Tibial artery (tissue), 4 donors: ENCODE results near the gene SORBS2.

ENCODE experiments used
- DNase-seq, 2 donors: peaks; one replicate each; pipeline ENCODE4 v3.0.0-alpha.2; 2019
- H3K27ac ChIP-seq, 2 donors: fragments of 200-600 bp; sonication (generic) in 1 of 2; 1 replicate in 1 of 2; 2 replicates in 1 of 2; pipeline ENCODE4 v1.5.1; 2018 to 2019; ENCODE audit warnings: mild to moderate bottlenecking in 1 of 2
- H3K27me3 ChIP-seq, 2 donors: fragments of 200-600 bp; sonication (generic) in 1 of 2; one replicate each; pipeline versions ENCODE4 v1.5.1 to v1.6.0; 2016 to 2019
- H3K36me3 ChIP-seq, 3 donors: fragments of 200-600 bp; sonication (generic) in 2 of 3; one replicate each; pipeline ENCODE4 v1.5.1; 2016 to 2019; ENCODE audit warnings: mild to moderate bottlenecking in 2 of 3
- H3K4me1 ChIP-seq, 4 donors: fragments of 200-600 bp; sonication (generic) in 2 of 4; 1 replicate in 3 of 4; 2 replicates in 1 of 4; pipeline ENCODE4 v1.5.1; 2016 to 2019
- H3K4me3 ChIP-seq, 2 donors: fragments of 200-600 bp; sonication (generic) in 1 of 2; 1 replicate in 1 of 2; 2 replicates in 1 of 2; pipeline ENCODE4 v1.5.1; 2018 to 2019; ENCODE audit warnings: mild to moderate bottlenecking in 2 of 2
- H3K9me3 ChIP-seq, 3 donors: fragments of 200-600 bp; sonication (generic) in 1 of 3; one replicate each; pipeline ENCODE4 v1.5.1; 2016 to 2019
- CTCF ChIP-seq, 2 experiments: fragments of 200-600 bp in 1 of 2; fragments of 450-650 bp in 1 of 2; IDR thresholded peaks; one replicate each; pipeline ENCODE4 v1.5.1; 2017 to 2019; ENCODE audit warnings: antibody characterized with exemption in 2 of 2, mild to moderate bottlenecking in 1 of 2, moderate library complexity in 1 of 2
- intact Hi-C: fragments of 100-400 bp; cut with DNase I; formaldehyde crosslinking; loops from one replicate; pipeline ENCODE4 v1.15.0; 2023; ENCODE audit warnings: low total_unique reads

Gene SORBS2

GRCh38 chr4:185660340-185660739, 151.7 kb downstream of the SORBS2 start:
- Histone ChIP-seq H3K4me3 (no peak overlapping the region), H3K27ac (peak overlapping the region in 1 of 2 donors; percentile 53), H3K27me3 (no peaks in the 10 kb centered on the region), H3K4me1 (peaks cover 0 to 38% (median 6%) of the 10 kb centered on the region in 4 donors), H3K36me3 (peaks cover 11 to 28% (median 25%) of the 10 kb centered on the region in 3 donors), H3K9me3 (no peaks in the 10 kb centered on the region)
- intact Hi-C loops = no loop called here
- no peak for DNase-seq
- TF ChIP-seq CTCF (IDR thresholded peaks at IDR 0.05) = no peak

GRCh38 chr4:185657699-185658098, 154.3 kb downstream of the SORBS2 start:
- H3K36me3 ChIP-seq = peaks cover 11 to 29% (median 26%) of the 10 kb centered on the region in 3 donors
- intact Hi-C loops = loop anchor here (10.0 kb wide), 2 partner anchors 77 to 117 kb away; no protein-coding TSS in a partner anchor
- H3K27me3 ChIP-seq = no peaks in the 10 kb centered on the region
- H3K9me3 ChIP-seq = no peaks in the 10 kb centered on the region
- no peak for TF ChIP-seq CTCF (IDR thresholded peaks at IDR 0.05)
- peaks cover 0 to 38% (median 6%) of the 10 kb centered on the region in 4 donors for H3K4me1 ChIP-seq
- DNase-seq = no peak
- peak overlapping the region; percentile 67 to 69 for H3K4me3 ChIP-seq
- H3K27ac ChIP-seq = peak overlapping the region; percentile 89

- peak overlapping the region; percentile 67 to 69 for H3K4me3 ChIP-seq
- no peaks in the 10 kb centered on the region for H3K9me3 ChIP-seq
- TF ChIP-seq CTCF (IDR thresholded peaks at IDR 0.05) = no peak
- peak overlapping the region; percentile 89 for H3K27ac ChIP-seq
- H3K36me3 ChIP-seq = peaks cover 12 to 29% (median 27%) of the 10 kb centered on the region in 3 donors
- DNase-seq = no peak
- peaks cover 0 to 37% (median 7%) of the 10 kb centered on the region in 4 donors for H3K4me1 ChIP-seq
- no peaks in the 10 kb centered on the region for H3K27me3 ChIP-seq
- intact Hi-C loops = loop anchor here (10.0 kb wide), 2 partner anchors 78 to 118 kb away; no protein-coding TSS in a partner anchor
These were observed 154.8 kb downstream of the SORBS2 start for GRCh38 chr4:185657183-185657582.

- intact Hi-C loops = loop anchor here (10.0 kb wide), 2 partner anchors 78 to 118 kb away; no protein-coding TSS in a partner anchor
- Histone ChIP-seq H3K4me3 (peak overlapping the region; percentile 67 to 69), H3K4me1 (peaks cover 0 to 37% (median 6%) of the 10 kb centered on the region in 4 donors), H3K27ac (peak overlapping the region; percentile 89), H3K27me3 (no peaks in the 10 kb centered on the region), H3K36me3 (peaks cover 9 to 29% (median 28%) of the 10 kb centered on the region in 3 donors), H3K9me3 (no peaks in the 10 kb centered on the region)
- TF ChIP-seq CTCF (IDR thresholded peaks at IDR 0.05) = peak; percentile 66 to 69
- peak; percentile 61 to 90 for DNase-seq
These were observed 155.5 kb downstream of the SORBS2 start for GRCh38 chr4:185656467-185656931.

GRCh38 chr4:185654965-185655554, 156.9 kb downstream of the SORBS2 start:
- intact Hi-C loops = loop anchor here (10.0 kb wide), 2 partner anchors 80 to 120 kb away; no protein-coding TSS in a partner anchor
- TF ChIP-seq CTCF (IDR thresholded peaks at IDR 0.05) = no peak
- Histone ChIP-seq H3K4me3 (peak overlapping the region; percentile 67 to 69), H3K27me3 (no peaks in the 10 kb centered on the region), H3K4me1 (peaks cover 0 to 50% (median 14%) of the 10 kb centered on the region in 4 donors), H3K27ac (peak overlapping the region; percentile 89), H3K36me3 (peaks cover 19 to 30% (median 27%) of the 10 kb centered on the region in 3 donors), H3K9me3 (no peaks in the 10 kb centered on the region)
- no peak for DNase-seq
